HG03378 (cell line): ENCODE measurements around the gene TOLLIP.
"Not testable (repeated sequence)": the region's sequence is repeated elsewhere in the genome, so short reads cannot be mapped to it uniquely, and the experiment has no call there.

Source experiments
- ATAC-seq: cut with Tn5 transposase; IDR thresholded peaks from one replicate; pipeline ENCODE4 v1.9.1; 2021; ENCODE audit warnings: mild to moderate bottlenecking, moderate library complexity; ENCODE audit not compliant: unreplicated experiment

TOLLIP gene

GRCh38 chr11:1267441-1268100 lies 41.9 kb downstream of the TOLLIP start:
- no peak for ATAC-seq

GRCh38 chr11:1266976-1267375 lies 42.5 kb downstream of the TOLLIP start:
- not testable (repeated sequence) for ATAC-seq

- not testable (repeated sequence) for ATAC-seq
Measured at GRCh38 chr11:1265480-1265879, 44.0 kb downstream of the TOLLIP start.

- not testable (repeated sequence) for ATAC-seq
Measured at GRCh38 chr11:1264444-1264843, 45.0 kb downstream of the TOLLIP start.

GRCh38 chr11:1263010-1263409 lies 46.4 kb downstream of the TOLLIP start:
- ATAC-seq = no peak

GRCh38 chr11:1262172-1263006 lies 47.0 kb downstream of the TOLLIP start:
- no peak for ATAC-seq

- no peak for ATAC-seq
Measured at GRCh38 chr11:1261241-1262071, 48.0 kb downstream of the TOLLIP start.

- ATAC-seq = no peak
Measured at GRCh38 chr11:1260620-1261019, 48.8 kb downstream of the TOLLIP start.

- ATAC-seq = no peak
Measured at GRCh38 chr11:1260023-1260501, 49.4 kb downstream of the TOLLIP start.

- ATAC-seq = no peak
Measured at GRCh38 chr11:1259561-1259960, 49.9 kb downstream of the TOLLIP start.

GRCh38 chr11:1259076-1259461 lies 50.4 kb downstream of the TOLLIP start:
- ATAC-seq = no peak

GRCh38 chr11:1258401-1259075 lies 50.9 kb downstream of the TOLLIP start:
- no peak for ATAC-seq

GRCh38 chr11:1257916-1258315 lies 51.5 kb downstream of the TOLLIP start:
- ATAC-seq = no peak

- no peak for ATAC-seq
Measured at GRCh38 chr11:1257366-1257765, 52.1 kb downstream of the TOLLIP start.

GRCh38 chr11:1256257-1257045 lies 53.0 kb downstream of the TOLLIP start:
- ATAC-seq = no peak

GRCh38 chr11:1255151-1255550 lies 54.3 kb downstream of the TOLLIP start:
- ATAC-seq = no peak

GRCh38 chr11:1254733-1255132 lies 54.7 kb downstream of the TOLLIP start:
- no peak for ATAC-seq

GRCh38 chr11:1254086-1254648 lies 55.3 kb downstream of the TOLLIP start:
- no peak for ATAC-seq

GRCh38 chr11:1253103-1253485 lies 56.3 kb downstream of the TOLLIP start:
- ATAC-seq = no peak
